ENCODE results near the gene BAZ2B. TPM values are rescaled to one million over a fixed set of nuclear protein-coding genes. Genes with fewer than 3 reads are reported as not detected.

BAZ2B gene
- total and polyA plus RNA-seq, 3 donors from 2014 or later: 23.5 to 132 (median 119) TPM

GRCh38 chr2:159651884-159652283 lies 35.5 kb upstream of the BAZ2B start:
- Histone ChIP-seq H3K9me3 (no peaks in the 10 kb centered on the region), H3K27ac (no peak overlapping the region), H3K27me3 (no peaks in the 10 kb centered on the region), H3K4me3 (no peak overlapping the region), H3K36me3 (ENCODE audit: low read depth, missing control alignments) (no peaks in the 10 kb centered on the region), H3K4me1 (no peaks in the 10 kb centered on the region)
- intact Hi-C loops (cut with DNase I; ENCODE audit: low total_unique reads): no loop called here
- TF ChIP-seq POLR2A (IDR thresholded peaks at IDR 0.05) (no peak), CTCF (IDR thresholded peaks at IDR 0.05) (no peak)
- 82 to 86% methylated on average over 1 of the region's 1 CpG for WGBS, 2 donors
- DNase-seq: no peak

- H3K4me1 ChIP-seq: no peaks in the 10 kb centered on the region
- no peak for DNase-seq
- no peak overlapping the region for H3K27ac ChIP-seq
- intact Hi-C loops (cut with DNase I; ENCODE audit: low total_unique reads): no loop called here
- no peaks in the 10 kb centered on the region for H3K36me3 ChIP-seq (ENCODE audit: low read depth, missing control alignments)
- H3K9me3 ChIP-seq: no peaks in the 10 kb centered on the region
- TF ChIP-seq POLR2A (IDR thresholded peaks at IDR 0.05): no peak
- TF ChIP-seq CTCF (IDR thresholded peaks at IDR 0.05): no peak
- no peak overlapping the region for H3K4me3 ChIP-seq
- H3K27me3 ChIP-seq: no peaks in the 10 kb centered on the region
Observed at GRCh38 chr2:159650574-159650973, 34.2 kb upstream of the BAZ2B start.

- DNase-seq: no peak
- 79 to 86% methylated on average over 2 of the region's 2 CpGs for WGBS, 2 donors
- Histone ChIP-seq H3K9me3 (no peaks in the 10 kb centered on the region), H3K27ac (no peak overlapping the region), H3K27me3 (no peaks in the 10 kb centered on the region), H3K36me3 (ENCODE audit: low read depth, missing control alignments) (no peaks in the 10 kb centered on the region), H3K4me3 (no peak overlapping the region), H3K4me1 (no peaks in the 10 kb centered on the region)
- no peak for TF ChIP-seq POLR2A (IDR thresholded peaks at IDR 0.05)
- intact Hi-C loops (cut with DNase I; ENCODE audit: low total_unique reads): no loop called here
Observed at GRCh38 chr2:159648643-159649042, 32.3 kb upstream of the BAZ2B start.

- Histone ChIP-seq H3K27ac (no peak overlapping the region), H3K27me3 (no peaks in the 10 kb centered on the region), H3K4me1 (no peaks in the 10 kb centered on the region), H3K36me3 (ENCODE audit: low read depth, missing control alignments) (no peaks in the 10 kb centered on the region), H3K4me3 (no peak overlapping the region), H3K9me3 (no peaks in the 10 kb centered on the region)
- intact Hi-C loops (cut with DNase I; ENCODE audit: low total_unique reads): no loop called here
- TF ChIP-seq POLR2A (IDR thresholded peaks at IDR 0.05): no peak
- no peak for TF ChIP-seq CTCF (IDR thresholded peaks at IDR 0.05)
- no peak for DNase-seq
- WGBS, 2 donors: 85 to 93% methylated on average over 2 of the region's 2 CpGs
Observed at GRCh38 chr2:159647667-159648066, 31.3 kb upstream of the BAZ2B start.

- WGBS, 2 donors: 91 to 100% methylated on average over 1 of the region's 1 CpG
- intact Hi-C loops (cut with DNase I; ENCODE audit: low total_unique reads): no loop called here
- H3K27me3 ChIP-seq: no peaks in the 10 kb centered on the region
Observed at GRCh38 chr2:159640176-159640575, 23.8 kb upstream of the BAZ2B start.

More at GRCh38 chr2:159640176-159640575, 23.8 kb upstream of the BAZ2B start:
- Histone ChIP-seq H3K4me3 (no peak overlapping the region), H3K27ac (no peak overlapping the region), H3K36me3 (ENCODE audit: low read depth, missing control alignments) (no peaks in the 10 kb centered on the region), H3K9me3 (no peaks in the 10 kb centered on the region), H3K4me1 (no peaks in the 10 kb centered on the region)
- DNase-seq: no peak
- TF ChIP-seq POLR2A (IDR thresholded peaks at IDR 0.05): no peak
- TF ChIP-seq CTCF (IDR thresholded peaks at IDR 0.05): no peak

All from testis (tissue), 3 donors.